Measurements from ENCODE around the gene FARP2.
"Not testable (repeated sequence)": the region's sequence is repeated elsewhere in the genome, so short reads cannot be mapped to it uniquely, and the experiment has no call there.

FARP2 gene

GRCh38 chr2:241451840-241452506 lies 95.9 kb downstream of the FARP2 start:
- no peak overlapping the region for H3K9ac ChIP-seq (ENCODE audit: low read depth in 1 of 2, low read length in 2 of 2)
- peaks cover 6 to 12% of the 10 kb centered on the region in 2 donors for H3K36me3 ChIP-seq (ENCODE audit: control insufficient read depth in 2 of 2, insufficient read depth in 2 of 2, low read length in 2 of 2)
- no peaks in the 10 kb centered on the region for H3K27me3 ChIP-seq (ENCODE audit: control insufficient read depth in 2 of 2, insufficient read depth in 2 of 2, low read length in 2 of 2)
- no peaks in the 10 kb centered on the region for H3K4me1 ChIP-seq (ENCODE audit: control insufficient read depth in 2 of 2, insufficient read depth in 2 of 2, low read length in 2 of 2)
- no peak overlapping the region for H3K4me3 ChIP-seq (ENCODE audit: low read length in 2 of 2)
- H3K9me3 ChIP-seq (ENCODE audit: control insufficient read depth in 2 of 2, low read length in 2 of 2): no peaks in the 10 kb centered on the region
- no peak overlapping the region for H3K27ac ChIP-seq (ENCODE audit: low read depth in 2 of 2, low read length in 2 of 2)

- not testable (repeated sequence) for H3K36me3 ChIP-seq (ENCODE audit: control insufficient read depth in 2 of 2, insufficient read depth in 2 of 2, low read length in 2 of 2); H3K27me3 ChIP-seq (ENCODE audit: control insufficient read depth in 2 of 2, insufficient read depth in 2 of 2, low read length in 2 of 2); H3K9me3 ChIP-seq (ENCODE audit: control insufficient read depth in 2 of 2, low read length in 2 of 2); H3K9ac ChIP-seq (ENCODE audit: low read depth in 1 of 2, low read length in 2 of 2); H3K27ac ChIP-seq (ENCODE audit: low read depth in 2 of 2, low read length in 2 of 2); H3K4me1 ChIP-seq (ENCODE audit: control insufficient read depth in 2 of 2, insufficient read depth in 2 of 2, low read length in 2 of 2); H3K4me3 ChIP-seq (ENCODE audit: low read length in 2 of 2)
Observed at GRCh38 chr2:241453919-241454318, 97.8 kb downstream of the FARP2 start.

DNA sequence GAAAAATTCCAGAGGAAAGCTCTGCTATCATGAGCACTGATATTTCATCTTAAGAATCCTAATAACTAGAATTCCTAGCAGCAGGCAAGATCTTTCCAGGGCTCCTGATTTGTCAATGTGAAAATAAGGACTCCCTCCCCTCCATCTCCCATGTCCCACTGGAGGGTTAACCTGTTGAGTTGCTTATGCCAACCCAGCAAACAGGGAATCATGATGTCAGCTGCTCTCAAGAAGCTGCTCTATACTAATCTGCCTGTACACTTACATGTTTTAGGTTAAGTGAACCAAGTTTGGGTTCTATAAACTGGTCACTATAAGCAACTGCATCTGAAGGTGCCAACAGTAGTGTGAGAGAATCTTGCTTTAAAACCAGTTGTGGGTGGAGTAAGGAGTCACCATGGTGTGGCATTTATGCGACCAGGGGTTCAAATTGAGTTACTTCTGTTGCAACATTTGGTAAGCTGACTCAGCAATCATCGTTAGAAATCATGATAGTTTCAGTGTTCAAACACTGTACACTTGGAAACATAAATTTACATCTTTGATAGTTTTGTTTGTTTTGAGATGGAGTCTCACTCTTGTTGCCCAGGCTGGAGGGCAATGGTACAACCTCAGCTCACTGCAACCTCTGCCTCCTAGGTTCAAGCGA lies 98.9 kb downstream of the FARP2 start:
- Histone ChIP-seq H3K36me3 (ENCODE audit: control insufficient read depth in 2 of 2, insufficient read depth in 2 of 2, low read length in 2 of 2) (peaks cover 0 to 4% of the 10 kb centered on the region in 2 donors), H3K4me1 (ENCODE audit: control insufficient read depth in 2 of 2, insufficient read depth in 2 of 2, low read length in 2 of 2) (no peaks in the 10 kb centered on the region), H3K9ac (ENCODE audit: low read depth in 1 of 2, low read length in 2 of 2) (no peak overlapping the region)

GRCh38 chr2:241456546-241456945 lies 100.5 kb downstream of the FARP2 start:
- no peak overlapping the region for H3K4me3 ChIP-seq (ENCODE audit: low read length in 2 of 2)
- peaks cover 3 to 5% of the 10 kb centered on the region in 2 donors for H3K4me1 ChIP-seq (ENCODE audit: control insufficient read depth in 2 of 2, insufficient read depth in 2 of 2, low read length in 2 of 2)
- peaks cover 0 to 2% of the 10 kb centered on the region in 2 donors for H3K36me3 ChIP-seq (ENCODE audit: control insufficient read depth in 2 of 2, insufficient read depth in 2 of 2, low read length in 2 of 2)
- H3K27ac ChIP-seq (ENCODE audit: low read depth in 2 of 2, low read length in 2 of 2): no peak overlapping the region
- no peaks in the 10 kb centered on the region for H3K27me3 ChIP-seq (ENCODE audit: control insufficient read depth in 2 of 2, insufficient read depth in 2 of 2, low read length in 2 of 2)
- no peak overlapping the region for H3K9ac ChIP-seq (ENCODE audit: low read depth in 1 of 2, low read length in 2 of 2)
- H3K9me3 ChIP-seq (ENCODE audit: control insufficient read depth in 2 of 2, low read length in 2 of 2): no peaks in the 10 kb centered on the region

More for the DNA sequence above, 98.9 kb downstream of the FARP2 start:
- H3K4me3 ChIP-seq (ENCODE audit: low read length in 2 of 2): no peak overlapping the region
- H3K27ac ChIP-seq (ENCODE audit: low read depth in 2 of 2, low read length in 2 of 2): no peak overlapping the region
- no peaks in the 10 kb centered on the region for H3K27me3 ChIP-seq (ENCODE audit: control insufficient read depth in 2 of 2, insufficient read depth in 2 of 2, low read length in 2 of 2)
- H3K9me3 ChIP-seq (ENCODE audit: control insufficient read depth in 2 of 2, low read length in 2 of 2): no peaks in the 10 kb centered on the region

DNA sequence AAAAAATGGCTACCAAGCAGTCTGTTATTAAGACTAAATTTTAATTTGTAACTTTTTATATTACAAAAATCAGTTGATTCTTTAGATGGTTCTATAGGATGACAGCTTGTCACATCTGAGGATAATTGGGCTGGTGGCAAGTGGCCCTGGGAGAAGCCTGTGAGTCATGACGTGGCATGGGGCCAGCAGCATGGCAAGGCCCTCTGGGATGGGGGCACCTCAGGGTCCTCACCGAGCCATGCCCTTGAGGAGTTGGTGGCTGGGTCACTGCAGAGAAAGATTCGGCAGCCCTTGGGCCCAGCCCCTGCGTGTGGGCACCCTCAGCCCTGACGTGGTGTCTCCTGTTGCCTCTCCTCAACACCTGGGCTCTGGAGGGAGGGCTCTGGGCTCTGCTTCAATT lies 102.6 kb downstream of the FARP2 start:
- no peak overlapping the region for H3K27ac ChIP-seq (ENCODE audit: low read depth in 2 of 2, low read length in 2 of 2)
- H3K4me3 ChIP-seq (ENCODE audit: low read length in 2 of 2): no peak overlapping the region
- H3K9me3 ChIP-seq (ENCODE audit: control insufficient read depth in 2 of 2, low read length in 2 of 2): no peaks in the 10 kb centered on the region
- H3K9ac ChIP-seq (ENCODE audit: low read depth in 1 of 2, low read length in 2 of 2): no peak overlapping the region
- H3K27me3 ChIP-seq (ENCODE audit: control insufficient read depth in 2 of 2, insufficient read depth in 2 of 2, low read length in 2 of 2): no peaks in the 10 kb centered on the region
- H3K4me1 ChIP-seq (ENCODE audit: control insufficient read depth in 2 of 2, insufficient read depth in 2 of 2, low read length in 2 of 2): peaks cover 6 to 8% of the 10 kb centered on the region in 2 donors
- peaks cover 6 to 9% of the 10 kb centered on the region in 2 donors for H3K36me3 ChIP-seq (ENCODE audit: control insufficient read depth in 2 of 2, insufficient read depth in 2 of 2, low read length in 2 of 2)

DNA sequence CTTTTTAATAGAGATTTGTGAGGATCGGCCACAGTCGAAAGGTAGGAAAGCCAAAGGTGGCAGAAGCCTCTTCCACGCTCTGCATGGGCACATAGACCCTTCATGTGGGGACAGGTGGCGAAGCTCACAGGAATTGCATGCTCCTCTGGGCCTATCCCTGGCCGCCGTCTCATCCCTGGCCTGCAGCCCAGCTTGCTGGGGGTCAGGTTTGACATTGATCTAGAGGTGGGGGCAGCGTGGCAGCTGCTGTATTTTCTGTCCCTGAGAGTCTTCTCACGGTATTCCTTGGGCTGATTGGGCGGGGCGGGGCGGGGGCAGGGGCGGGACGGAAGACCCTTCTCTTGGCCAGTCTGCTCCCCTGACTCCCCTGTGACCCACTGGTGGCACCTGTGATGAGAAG lies 103.4 kb downstream of the FARP2 start:
- no peaks in the 10 kb centered on the region for H3K27me3 ChIP-seq (ENCODE audit: control insufficient read depth in 2 of 2, insufficient read depth in 2 of 2, low read length in 2 of 2)

DNA sequence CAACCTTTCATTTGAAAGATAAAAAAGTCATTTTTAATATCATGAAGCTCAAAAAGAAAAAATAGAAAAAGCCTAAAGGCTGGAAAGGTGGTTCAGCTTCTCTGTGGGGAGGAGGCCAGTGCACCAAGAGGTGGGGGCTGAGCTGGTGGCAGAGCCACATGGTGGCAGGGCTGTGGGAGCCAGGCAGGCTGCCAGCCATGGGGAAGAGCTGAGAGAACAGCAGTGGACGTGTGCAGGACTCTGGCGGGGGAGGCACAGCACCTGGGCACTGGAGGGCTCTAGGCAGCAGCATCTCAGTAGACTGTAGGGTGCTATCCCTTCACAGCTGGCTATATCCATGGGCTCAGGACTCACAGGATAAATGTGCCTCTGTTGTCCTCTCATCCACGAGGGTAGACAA lies 104.5 kb downstream of the FARP2 start:
- Histone ChIP-seq H3K9ac (ENCODE audit: low read depth in 1 of 2, low read length in 2 of 2) (no peak overlapping the region), H3K4me1 (ENCODE audit: control insufficient read depth in 2 of 2, insufficient read depth in 2 of 2, low read length in 2 of 2) (peaks cover 6 to 8% of the 10 kb centered on the region in 2 donors), H3K27ac (ENCODE audit: low read depth in 2 of 2, low read length in 2 of 2) (no peak overlapping the region), H3K9me3 (ENCODE audit: control insufficient read depth in 2 of 2, low read length in 2 of 2) (no peaks in the 10 kb centered on the region), H3K36me3 (ENCODE audit: control insufficient read depth in 2 of 2, insufficient read depth in 2 of 2, low read length in 2 of 2) (peaks cover 6 to 12% of the 10 kb centered on the region in 2 donors), H3K27me3 (ENCODE audit: control insufficient read depth in 2 of 2, insufficient read depth in 2 of 2, low read length in 2 of 2) (no peaks in the 10 kb centered on the region), H3K4me3 (ENCODE audit: low read length in 2 of 2) (no peak overlapping the region)

More for the DNA sequence above, 103.4 kb downstream of the FARP2 start:
- Histone ChIP-seq H3K36me3 (ENCODE audit: control insufficient read depth in 2 of 2, insufficient read depth in 2 of 2, low read length in 2 of 2) (peaks cover 6 to 12% of the 10 kb centered on the region in 2 donors), H3K9me3 (ENCODE audit: control insufficient read depth in 2 of 2, low read length in 2 of 2) (no peaks in the 10 kb centered on the region), H3K4me3 (ENCODE audit: low read length in 2 of 2) (no peak overlapping the region), H3K9ac (ENCODE audit: low read depth in 1 of 2, low read length in 2 of 2) (no peak overlapping the region), H3K4me1 (ENCODE audit: control insufficient read depth in 2 of 2, insufficient read depth in 2 of 2, low read length in 2 of 2) (peaks cover 6 to 8% of the 10 kb centered on the region in 2 donors), H3K27ac (ENCODE audit: low read depth in 2 of 2, low read length in 2 of 2) (no peak overlapping the region)

DNA sequence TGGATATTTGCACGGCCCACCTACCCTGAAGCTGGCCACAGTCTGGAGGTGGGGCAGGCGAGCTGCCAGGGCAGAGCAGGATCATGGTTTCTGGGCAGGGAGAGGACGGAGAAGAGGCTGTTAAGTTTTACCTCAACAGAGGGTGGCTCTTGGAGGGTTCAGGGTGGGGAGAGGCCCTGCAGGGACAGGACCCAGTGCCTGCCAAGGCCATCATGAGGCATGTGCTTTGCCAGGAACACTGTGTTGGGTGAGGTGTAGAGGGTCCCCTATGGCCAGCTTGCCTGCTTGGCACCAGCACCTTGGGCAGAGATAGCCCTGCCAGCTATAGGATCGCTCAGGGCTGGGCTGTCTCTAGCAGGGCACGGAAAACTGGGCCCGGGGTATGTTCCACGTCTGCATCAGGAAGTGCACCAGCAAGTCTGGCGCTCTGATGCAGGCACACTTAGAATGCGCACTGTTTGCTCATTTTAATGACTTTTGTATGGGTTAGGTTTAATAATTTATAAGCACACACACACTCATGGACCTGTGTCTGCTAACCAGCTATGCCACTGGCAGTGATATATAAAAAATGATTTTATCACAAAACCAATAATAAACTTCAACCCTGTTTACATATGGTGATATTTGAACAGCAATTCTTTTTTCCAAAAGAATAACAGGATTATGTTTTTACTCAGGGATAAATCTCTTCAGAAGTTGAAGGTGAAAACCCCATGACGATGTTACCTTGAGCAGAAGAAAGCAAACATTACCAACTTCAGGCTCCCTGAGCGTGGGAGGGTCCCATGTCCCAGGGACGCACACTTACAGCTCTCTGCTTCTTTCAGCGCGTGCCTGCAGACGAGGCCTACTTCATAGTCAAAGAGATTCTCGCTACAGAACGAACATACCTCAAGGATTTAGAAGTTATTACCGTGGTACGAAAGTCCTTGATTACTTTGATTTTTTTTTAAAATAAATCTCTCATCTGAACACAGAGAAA lies 105.9 kb downstream of the FARP2 start:
- Histone ChIP-seq H3K27me3 (ENCODE audit: control insufficient read depth in 2 of 2, insufficient read depth in 2 of 2, low read length in 2 of 2) (no peaks in the 10 kb centered on the region), H3K4me3 (ENCODE audit: low read length in 2 of 2) (no peak overlapping the region), H3K27ac (ENCODE audit: low read depth in 2 of 2, low read length in 2 of 2) (peak overlapping the region in 1 of 2 donors; percentile 3), H3K9me3 (ENCODE audit: control insufficient read depth in 2 of 2, low read length in 2 of 2) (no peaks in the 10 kb centered on the region), H3K36me3 (ENCODE audit: control insufficient read depth in 2 of 2, insufficient read depth in 2 of 2, low read length in 2 of 2) (peaks cover 6 to 12% of the 10 kb centered on the region in 2 donors), H3K9ac (ENCODE audit: low read depth in 1 of 2, low read length in 2 of 2) (no peak overlapping the region), H3K4me1 (ENCODE audit: control insufficient read depth in 2 of 2, insufficient read depth in 2 of 2, low read length in 2 of 2) (peaks cover 6 to 8% of the 10 kb centered on the region in 2 donors)

GRCh38 chr2:241463276-241464135 lies 107.4 kb downstream of the FARP2 start:
- peaks cover 10 to 14% of the 10 kb centered on the region in 2 donors for H3K36me3 ChIP-seq (ENCODE audit: control insufficient read depth in 2 of 2, insufficient read depth in 2 of 2, low read length in 2 of 2)
- no peak overlapping the region for H3K9ac ChIP-seq (ENCODE audit: low read depth in 1 of 2, low read length in 2 of 2)
- no peaks in the 10 kb centered on the region for H3K27me3 ChIP-seq (ENCODE audit: control insufficient read depth in 2 of 2, insufficient read depth in 2 of 2, low read length in 2 of 2)
- no peaks in the 10 kb centered on the region for H3K9me3 ChIP-seq (ENCODE audit: control insufficient read depth in 2 of 2, low read length in 2 of 2)
- peaks cover 6 to 8% of the 10 kb centered on the region in 2 donors for H3K4me1 ChIP-seq (ENCODE audit: control insufficient read depth in 2 of 2, insufficient read depth in 2 of 2, low read length in 2 of 2)
- no peak overlapping the region for H3K4me3 ChIP-seq (ENCODE audit: low read length in 2 of 2)
- H3K27ac ChIP-seq (ENCODE audit: low read depth in 2 of 2, low read length in 2 of 2): no peak overlapping the region

All from mucosa of rectum (tissue), 2 donors.